T follicular helper cell (primary cell): ENCODE data around the gene IDH3B.

Experiments
- DNase-seq: peaks from one replicate; pipeline ENCODE4 v3.0.0-alpha.2; 2020; ENCODE audit warnings: low read depth

IDH3B gene

DNA sequence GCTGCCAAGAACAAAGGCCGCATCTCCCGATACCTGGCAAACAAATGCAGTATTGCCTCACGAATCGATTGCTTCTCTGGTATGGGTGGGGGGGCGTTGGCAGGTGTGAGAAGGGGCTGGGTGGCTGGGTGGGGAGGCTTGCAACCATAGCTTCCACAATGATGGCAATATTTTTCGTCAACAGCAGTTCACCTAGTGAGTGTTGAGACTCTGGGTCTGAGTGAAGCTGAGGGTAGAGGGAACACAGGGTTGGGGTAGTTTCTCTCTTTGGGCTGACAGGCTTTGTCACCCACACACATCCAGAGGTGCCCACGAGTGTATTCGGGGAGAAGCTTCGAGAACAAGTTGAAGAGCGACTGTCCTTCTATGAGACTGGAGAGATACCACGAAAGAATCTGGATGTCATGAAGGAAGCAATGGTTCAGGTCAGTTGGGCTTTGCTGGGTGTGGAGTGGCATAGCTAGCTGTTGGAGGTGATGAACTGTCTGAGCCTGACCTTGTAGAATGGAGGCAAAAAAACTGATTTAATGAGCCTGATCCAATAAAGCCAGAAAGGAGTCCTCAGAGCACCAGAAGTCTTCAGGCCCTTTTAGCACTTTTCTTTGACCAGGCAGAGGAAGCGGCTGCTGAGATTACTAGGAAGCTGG, 7.4 kb downstream of the IDH3B start:
- no peak for DNase-seq

DNA sequence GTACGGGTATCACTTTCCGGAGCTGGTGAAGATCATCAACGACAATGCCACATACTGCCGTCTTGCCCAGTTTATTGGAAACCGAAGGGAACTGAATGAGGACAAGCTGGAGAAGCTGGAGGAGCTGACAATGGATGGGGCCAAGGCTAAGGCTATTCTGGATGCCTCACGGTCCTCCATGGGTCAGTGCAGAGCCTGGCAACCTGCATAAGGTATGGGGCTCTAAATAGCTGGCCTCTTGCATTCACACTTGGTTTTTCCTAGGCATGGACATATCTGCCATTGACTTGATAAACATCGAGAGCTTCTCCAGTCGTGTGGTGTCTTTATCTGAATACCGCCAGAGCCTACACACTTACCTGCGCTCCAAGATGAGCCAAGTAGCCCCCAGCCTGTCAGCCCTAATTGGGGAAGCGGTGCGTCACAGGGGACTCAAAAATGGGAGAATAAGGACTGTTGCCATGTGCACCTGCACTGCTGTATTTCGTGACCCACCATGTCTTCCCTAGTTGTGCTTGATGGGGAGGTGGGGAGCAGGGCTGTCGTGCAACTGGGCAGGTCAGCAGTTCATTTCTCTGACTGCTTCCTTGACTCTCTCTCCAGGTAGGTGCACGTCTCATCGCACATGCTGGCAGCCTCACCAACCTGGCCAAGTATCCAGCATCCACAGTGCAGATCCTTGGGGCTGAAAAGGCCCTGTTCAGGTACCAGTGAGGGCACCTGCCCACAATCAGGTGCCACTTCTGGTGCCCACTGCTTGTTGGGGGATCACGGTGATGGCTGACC, 8.5 kb downstream of the IDH3B start:
- no peak for DNase-seq

DNA sequence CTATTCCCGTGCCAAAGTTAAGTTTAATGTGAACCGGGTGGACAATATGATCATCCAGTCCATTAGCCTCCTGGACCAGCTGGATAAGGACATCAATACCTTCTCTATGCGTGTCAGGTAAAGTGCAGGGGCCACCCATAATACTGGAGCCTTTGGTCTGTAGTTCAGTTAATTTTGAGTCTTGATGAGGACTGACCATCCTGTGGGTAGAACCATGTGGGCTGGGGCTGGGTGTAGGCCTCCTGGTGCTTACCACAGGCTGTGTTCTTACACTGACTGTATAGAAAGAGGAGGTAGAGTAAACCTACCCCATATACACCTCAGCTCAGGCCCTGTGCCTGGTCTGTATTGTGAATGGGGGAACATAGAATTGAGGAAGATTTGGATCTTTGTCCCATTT, 9.2 kb downstream of the IDH3B start:
- DNase-seq = no peak

DNA sequence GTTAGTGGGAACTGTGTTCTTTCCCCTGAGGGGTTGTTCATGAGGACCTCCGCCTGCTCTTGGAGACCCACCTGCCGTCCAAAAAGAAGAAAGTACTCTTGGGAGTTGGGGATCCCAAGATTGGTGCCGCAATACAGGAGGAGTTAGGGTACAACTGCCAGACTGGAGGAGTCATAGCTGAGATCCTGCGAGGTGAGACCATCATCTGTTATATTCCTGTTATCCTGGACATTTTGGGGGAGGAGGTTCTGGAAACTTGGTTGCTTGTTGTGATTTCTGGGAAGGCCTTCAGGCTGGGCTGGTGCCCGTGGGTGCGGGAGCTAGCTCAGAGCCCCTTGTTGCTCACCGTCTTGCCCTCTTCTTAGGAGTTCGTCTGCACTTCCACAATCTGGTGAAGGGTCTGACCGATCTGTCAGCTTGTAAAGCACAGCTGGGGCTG, 9.6 kb downstream of the IDH3B start:
- DNase-seq = no peak

DNA sequence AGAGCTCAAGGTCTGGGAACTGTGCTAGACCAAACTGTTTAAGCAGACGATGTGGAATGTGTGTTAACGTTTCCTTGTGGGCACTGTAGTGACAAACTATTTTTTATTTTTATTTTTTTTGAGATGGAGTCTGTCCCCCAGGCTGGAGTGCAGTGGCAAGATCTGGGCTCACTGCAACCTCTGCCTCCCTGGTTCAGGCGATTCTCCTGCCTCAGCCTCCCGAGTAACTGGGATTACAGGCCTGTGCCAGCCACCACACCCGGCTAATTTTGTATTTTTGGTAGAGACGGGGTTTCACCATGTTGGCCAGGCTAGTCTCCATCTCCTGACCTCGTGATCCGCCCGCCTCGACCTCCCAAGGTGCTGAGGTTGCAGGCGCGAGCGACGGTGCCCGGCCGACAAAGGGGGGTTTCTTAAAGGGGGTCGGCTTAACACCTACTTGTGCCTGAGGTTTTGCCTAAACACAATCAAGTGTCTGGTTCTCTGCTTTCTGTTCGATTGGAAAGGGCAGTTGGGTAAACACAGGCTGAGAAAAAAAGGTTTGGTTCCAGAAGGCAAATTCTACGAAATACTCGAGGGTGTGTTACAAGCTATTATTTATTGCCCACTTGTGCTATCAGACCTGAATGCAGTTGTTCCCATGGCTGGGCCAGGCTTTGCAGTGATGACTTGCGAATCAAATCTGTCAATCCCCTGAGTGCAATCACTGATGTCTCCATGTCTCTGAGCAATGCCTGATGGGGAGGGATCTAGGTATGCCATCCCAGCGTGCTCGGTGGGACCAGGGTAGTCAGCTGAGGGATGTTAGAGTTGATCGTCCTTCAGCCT, 10.2 kb downstream of the IDH3B start:
- no peak for DNase-seq

DNA sequence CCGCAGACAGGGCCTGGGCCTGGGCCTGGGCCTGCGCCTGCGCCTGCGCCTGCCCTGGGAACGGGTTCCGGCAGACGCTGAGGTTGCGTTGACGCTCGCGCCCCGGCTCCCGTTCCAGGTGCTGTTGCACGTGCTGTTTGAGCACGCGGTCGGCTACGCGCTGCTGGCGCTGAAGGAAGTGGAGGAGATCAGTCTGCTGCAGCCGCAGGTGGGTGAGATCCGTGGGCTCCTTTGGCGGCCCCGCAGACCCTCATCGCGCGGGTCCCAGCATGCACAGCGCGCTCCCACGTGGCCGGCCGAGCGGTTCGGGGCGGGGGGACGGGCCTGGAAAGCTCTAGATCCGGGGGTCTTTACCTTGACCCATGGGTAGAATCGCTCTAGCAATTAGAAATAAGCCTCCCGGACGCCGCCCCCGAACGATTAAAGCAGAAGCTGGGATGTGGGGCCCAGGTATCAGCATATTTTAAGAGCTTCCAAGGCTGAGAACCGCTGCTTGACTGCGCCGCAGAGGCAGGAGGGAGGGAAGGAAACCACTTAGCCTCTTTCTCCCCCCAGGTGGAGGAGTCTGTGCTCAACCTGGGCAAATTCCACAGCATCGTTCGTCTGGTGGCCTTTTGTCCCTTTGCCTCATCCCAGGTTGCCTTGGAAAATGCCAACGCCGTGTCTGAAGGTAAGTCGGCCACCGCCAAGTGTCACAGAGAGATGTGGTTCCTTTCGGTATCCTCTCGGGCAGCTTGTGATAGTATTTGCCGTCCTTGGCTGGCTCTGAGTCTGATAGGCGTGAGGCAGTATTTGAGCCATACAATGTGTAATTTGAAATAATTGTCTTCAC, 11.1 kb downstream of the IDH3B start:
- DNase-seq = no peak

DNA sequence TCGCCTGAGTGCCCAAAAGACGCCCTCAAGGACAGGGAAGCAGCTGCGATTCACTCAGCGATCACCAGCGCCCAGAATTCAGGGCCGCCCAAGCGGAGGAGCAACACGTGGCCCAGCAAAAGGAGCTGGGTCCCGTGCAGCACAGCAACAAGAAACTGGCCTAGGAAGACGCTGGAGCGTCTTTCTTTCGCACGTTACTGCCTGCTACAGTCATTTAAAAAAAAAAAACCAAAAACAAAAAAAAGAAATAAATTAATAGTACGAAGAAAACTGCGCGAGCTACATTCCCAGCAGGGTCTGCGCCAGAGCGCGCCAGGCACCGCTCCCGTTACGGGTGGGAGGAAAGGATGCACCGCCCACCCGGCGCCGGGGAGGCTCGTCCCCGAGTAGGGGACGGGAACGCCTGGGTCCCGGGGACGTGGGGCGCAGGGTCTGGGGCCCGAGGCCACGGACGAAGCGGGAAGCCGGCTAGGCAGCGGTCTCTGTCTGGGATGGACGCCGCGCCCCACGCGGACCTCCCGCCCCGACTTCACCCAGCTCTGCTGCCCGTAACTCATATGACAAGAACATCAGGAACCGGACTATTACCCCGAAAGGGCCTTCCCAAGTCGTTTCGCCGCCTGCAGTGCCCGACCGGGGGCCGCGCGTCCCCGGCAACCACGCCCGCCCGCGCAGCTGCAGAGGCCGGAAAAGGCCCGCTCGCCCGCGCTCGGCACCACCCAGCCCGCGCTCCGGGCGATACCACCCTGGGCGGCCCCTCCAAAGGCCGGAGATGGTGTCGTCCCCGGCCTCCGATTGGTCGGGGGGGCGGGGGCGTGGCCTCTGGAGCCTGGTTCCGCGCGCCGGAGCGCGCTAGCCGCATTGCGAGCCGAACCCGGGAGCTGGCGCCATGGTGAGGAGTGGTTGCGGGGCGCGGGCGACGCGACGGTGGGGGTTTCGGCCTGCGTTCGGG, 12.0 kb downstream of the IDH3B start, which contains the start of gene NOP56:
NOP56 (plus strand) TSS at position 861 of the 952 bp plus-strand sequence; CDS start at position 890, 29 bp downstream.
- peak; percentile 92 for DNase-seq

DNA sequence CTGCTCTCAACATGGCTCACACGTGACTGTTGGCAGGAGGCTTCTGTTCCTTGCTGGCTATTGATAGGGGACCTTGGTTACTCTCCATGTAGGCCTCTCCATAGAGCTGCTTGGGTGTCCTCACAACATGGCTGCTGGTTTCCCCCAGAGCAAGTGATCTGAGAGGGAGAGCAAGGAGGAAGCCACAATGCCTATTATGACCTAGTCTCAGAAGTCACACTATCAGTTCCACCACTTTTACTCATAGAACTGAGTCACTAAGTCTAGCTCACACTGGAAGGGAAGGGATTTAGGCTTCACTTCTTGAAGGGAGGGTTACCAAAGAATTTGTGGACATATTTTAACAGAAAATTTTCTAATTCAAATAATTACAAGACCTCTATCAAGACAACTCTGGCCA, 20.3 kb downstream of the IDH3B start:
- no peak for DNase-seq

DNA sequence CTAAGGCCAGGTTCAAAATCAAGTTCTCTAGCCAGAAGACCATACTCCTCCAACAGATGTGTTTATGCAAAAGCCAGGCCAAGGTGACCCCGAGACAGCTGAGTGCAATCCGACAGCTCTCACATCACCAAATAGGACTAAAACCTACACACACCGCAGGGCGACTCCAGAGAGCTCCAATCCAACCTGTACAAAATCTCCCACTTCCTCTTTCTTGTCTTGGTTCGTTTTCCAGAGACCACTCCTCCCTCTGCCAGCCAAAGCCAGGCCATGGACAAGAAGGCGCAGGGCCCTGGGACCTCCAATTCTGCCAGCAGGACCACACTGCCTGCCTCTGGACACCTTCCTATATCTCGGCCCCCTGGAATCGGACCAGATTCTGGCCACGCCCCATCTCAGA, 23.1 kb downstream of the IDH3B start:
- no peak for DNase-seq

DNA sequence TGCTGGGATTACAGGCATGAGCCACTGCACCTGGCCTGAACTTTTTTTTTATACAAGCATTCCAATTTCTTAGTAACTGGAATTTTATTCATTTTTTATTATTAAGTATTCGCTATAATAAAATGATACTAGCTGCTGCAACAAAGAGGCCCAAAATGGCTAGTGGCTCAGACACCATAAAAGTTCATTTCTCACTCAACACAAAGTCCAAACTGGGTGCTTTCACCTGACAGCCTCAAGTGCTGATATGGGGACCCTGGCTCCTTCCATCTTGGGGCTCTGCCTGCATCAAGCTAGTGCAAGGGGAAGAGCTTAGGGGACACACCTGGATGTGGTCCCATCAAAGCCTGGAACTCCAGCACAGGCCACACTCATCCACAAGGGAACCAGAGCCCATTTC, 23.8 kb downstream of the IDH3B start:
- no peak for DNase-seq

DNA sequence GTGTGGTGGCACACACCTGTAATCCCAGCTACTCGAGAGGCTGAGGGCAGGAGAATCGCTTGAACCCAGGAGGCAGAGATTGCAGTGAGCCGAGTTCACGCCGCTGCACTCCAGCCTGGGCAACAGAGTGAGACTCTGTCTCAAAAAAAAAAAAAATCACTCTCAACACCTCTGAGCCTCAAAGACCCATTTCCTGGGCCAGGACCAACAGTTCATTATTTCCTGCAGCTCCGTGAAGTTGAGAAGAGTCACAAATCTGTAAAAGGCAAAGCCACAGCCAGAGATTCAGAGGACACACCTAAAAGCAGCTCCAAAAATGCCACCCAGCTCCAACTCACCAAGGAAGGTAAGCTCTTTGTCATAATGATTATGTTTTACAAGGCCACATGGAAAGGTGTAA, 26.8 kb downstream of the IDH3B start:
- no peak for DNase-seq

DNA sequence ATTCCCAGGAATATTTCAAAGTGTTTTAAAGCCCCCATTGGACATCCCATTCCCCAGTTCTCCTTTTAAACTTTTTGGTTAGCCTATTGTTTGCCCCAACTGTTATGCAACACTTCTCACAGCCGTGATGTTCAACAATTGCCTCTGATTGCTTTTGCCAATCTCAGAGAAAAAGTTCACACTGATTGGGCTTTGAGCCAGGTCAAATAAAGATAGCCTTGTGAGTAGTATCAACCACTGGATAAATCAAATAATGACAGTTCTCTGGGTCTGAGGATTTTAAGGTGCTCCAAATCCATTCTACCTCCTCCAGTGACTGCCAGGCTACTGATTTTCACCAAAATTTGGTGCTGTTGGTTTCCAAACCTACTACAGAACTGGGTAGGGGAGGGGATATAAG, 30.6 kb downstream of the IDH3B start:
- no peak for DNase-seq

DNA sequence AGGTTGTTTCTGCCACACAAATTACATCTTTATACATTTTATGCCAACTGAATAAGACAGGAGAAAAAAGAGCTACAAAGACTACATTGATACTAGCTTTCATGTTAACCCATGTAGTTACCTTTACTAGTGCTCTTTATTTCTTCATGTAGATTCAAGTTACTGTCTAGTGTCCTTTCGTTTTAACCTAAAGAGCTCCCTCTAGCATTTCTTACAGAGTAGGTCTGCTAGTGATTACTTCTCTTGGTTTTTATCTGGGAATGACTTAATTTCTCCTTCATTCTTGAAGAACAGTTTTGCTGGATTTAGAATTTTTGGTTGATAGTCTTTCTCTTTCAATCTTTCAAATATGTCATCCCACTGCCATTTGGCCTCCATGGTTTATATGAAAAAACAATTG, 32.8 kb downstream of the IDH3B start:
- DNase-seq = no peak

DNA sequence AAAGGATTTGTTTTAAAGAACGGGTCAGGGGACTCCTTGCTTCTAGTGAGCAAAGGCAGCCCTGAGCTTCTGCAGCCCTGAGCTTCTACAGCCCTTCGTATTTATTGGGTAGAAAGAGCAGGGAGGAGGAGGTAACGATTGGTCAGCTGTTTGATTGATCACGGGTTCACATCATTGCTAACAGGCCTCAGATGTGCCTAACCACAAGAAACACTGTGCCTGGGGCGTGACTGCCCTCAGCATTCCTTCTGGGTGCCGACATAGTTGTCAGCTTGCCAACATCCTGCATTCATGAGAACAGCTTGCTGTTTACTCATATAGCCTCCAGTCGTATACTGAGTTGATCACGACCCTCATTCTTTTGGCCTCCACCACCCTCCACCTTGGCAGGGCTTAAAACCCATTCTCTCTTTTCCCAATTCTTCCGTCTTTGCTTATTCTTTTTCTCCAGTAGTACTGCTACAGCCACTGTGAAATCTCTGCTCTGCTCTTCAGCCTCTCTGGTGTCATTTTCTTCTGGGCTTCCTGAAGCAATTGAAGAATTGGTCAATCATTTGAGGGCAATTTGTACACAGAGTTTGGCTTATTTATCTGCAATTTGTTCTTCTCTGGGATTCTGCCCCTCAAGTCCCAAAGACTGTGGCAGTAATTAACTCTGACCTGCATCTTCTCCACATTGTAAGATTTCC, 37.0 kb downstream of the IDH3B start:
- no peak for DNase-seq

DNA sequence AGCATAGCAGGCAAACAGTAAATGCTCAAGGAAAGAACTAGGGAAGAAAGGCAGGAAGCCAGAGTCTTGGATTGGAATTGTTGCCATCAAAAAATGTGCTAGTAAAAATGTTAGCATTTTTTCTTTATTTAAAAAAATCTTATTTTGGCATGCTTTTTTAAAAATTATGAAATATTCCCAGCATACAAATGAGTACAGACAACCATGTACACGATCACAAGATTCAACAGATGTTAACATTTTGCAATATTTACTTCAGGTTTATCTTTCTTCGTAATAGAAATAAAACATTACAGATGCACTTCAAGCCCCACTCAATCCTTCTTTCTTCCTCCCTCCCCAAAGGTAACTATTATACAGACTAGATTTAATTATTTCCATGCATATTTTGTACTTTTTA, 39.0 kb downstream of the IDH3B start:
- no peak for DNase-seq

DNA sequence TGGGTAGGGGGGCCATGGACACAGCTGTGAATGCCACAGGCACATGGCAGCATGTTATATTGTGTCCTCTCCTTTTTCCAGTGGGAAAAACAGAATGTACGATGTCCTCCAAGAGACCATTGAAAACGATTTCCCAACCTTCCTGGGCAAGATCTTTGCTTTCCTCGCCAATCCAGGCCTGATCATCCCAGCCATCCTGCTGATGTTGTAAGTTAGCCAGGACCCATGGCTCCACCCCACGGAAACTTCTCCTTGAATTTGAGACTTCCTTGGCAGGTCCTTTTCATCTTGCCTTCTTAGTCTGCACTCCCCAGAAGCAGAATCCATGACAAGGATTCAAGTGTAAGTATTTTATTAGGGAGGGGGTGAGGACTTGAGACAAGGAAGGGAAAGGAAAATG, 39.8 kb downstream of the IDH3B start:
- DNase-seq = no peak

DNA sequence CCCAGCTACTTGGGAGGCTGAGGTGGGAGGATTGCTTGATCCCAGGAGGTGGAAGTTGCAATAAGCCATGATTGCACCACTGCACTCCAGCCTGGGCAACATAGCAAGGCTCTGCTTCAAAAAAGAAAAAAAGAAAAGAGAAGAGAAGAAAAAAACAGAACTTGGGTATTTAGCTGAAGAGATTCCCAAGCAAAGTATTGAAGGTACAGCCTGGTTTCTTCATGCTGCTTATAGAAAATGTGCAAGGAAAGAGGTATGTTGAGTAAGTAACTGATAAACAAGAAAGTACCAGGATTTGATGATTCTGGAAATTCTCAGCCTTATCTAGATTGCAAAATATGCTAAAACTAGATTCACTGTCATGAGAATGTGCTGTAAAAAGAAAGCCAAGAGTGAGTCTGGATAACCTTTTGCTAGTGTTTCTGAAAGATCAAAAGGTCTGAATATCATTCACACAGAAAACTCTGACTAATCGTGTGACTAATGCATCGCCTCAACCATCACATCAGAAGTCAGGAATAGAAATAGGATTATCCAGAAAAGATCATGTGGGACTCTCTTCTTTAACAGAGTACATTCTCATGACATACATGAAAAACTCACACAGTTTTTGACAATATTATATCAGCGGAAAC, 43.9 kb downstream of the IDH3B start:
- DNase-seq = no peak

DNA sequence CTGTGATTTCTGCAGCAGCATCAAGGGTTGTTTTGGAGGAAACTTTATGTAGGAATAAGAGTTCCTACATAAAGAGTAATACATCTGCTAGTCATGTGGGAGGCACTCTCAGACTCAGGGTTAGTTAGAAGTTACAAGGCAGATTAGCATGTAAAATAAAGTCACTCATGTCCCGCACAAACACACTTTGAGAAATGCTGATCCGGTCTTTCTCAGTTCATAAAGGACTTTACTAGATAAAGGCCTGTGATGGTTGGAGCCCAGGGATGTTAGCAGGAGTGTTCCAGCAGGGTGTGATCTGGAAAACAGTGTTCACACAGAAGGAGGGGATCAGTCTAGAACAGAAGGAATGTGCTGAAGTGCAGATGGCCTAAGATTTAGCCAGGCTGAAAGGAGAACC, 44.7 kb downstream of the IDH3B start:
- no peak for DNase-seq

DNA sequence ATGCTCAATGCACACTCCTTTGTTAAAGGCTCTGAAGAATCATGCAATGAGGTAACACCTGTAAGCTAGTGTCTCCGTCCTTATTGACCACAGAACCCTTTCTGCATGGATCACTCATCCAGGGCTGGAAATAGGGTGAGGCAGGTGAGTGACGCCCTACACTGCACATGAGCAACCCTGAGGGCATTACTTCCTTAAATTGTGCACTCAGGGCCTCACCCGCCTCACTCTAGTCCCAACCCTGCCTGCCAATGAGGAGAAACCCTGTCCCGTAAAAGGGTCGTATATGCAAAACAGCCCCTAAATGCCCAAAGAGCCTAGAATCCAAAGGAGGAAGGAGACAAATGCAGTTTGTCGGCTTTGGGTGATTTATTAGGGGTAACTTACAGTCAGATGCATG, 45.2 kb downstream of the IDH3B start:
- no peak for DNase-seq
